ENCODE data around the gene NQO2. TPM values are rescaled to one million over a fixed set of nuclear protein-coding genes. Genes with fewer than 3 reads are reported as not detected.

Gene NQO2, protein sequence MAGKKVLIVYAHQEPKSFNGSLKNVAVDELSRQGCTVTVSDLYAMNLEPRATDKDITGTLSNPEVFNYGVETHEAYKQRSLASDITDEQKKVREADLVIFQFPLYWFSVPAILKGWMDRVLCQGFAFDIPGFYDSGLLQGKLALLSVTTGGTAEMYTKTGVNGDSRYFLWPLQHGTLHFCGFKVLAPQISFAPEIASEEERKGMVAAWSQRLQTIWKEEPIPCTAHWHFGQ
- total RNA-seq (10 to 100 TPM; 16.2 to 41.1 (median 26.8) TPM), polyA plus RNA-seq (10 to 100 TPM; 31.6 to 48.4 TPM)
- long read RNA-seq, donor 1, full-length matches to known transcripts: 40 of 79 reads
- long read RNA-seq, donor 1, partial matches to known transcripts: 10 of 79 reads
- long read RNA-seq, donor 1, other reads (novel, unspliced or antisense): 29 of 79 reads
- long read RNA-seq, donor 2, full-length matches to known transcripts: 4 of 4 reads
- long read RNA-seq, donor 2, partial matches to known transcripts: 0 of 4 reads
- long read RNA-seq, donor 2, other reads (novel, unspliced or antisense): 0 of 4 reads
- long read RNA-seq, donor 3, full-length matches to known transcripts: 34 of 46 reads
- long read RNA-seq, donor 3, partial matches to known transcripts: 0 of 46 reads
- long read RNA-seq, donor 3, other reads (novel, unspliced or antisense): 12 of 46 reads

DNA sequence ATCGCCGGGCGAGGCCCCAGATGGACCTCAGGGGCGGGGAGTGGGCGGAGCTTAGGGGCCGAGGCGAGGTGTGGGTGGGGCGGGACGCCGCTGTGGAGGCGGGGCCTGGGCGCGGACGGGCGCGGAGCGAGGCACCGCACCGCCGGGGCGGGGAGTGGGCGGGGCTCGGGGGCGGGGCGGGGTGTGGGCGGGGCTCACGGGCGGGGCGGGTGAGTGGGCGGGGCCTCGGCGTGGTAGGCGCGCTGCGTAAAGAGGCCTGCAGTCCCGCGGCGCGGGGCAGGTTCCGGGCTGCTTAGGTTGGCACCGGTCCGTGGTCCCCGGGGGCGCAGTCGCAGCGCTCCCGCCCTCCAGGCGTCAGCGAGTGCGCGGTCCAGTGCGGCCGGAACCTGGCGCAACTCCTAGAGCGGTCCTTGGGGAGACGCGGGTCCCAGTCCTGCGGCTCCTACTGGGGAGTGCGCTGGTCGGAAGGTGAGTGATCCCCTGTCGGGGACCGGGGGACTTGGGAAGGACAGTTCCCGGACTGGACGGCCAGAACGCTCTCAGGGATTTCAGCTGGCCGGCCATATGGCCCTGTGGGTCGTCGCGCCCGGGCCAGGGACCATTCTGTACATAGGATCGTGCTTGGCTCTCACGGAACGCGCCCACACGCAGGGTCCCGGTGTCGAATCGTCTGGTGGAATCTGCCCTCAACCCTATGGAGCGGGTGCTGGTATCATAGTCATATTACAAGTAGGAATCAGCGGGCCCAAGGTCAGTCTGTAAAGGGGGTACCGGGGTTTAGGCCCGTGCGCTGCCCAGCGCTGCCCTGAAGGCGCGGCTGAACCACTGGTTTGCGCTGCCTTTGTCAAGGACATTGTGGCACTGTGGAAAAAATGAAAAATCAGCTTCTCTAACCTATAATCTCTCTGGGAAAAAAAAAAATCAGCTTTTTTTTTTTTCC is at the start of gene NQO2:
TSS of gene NQO2 (plus strand) at position 277 of the 940 bp plus-strand sequence. CDS start 6,659 bp downstream, outside the sequence.
- TF ChIP-seq, protein P1, sequence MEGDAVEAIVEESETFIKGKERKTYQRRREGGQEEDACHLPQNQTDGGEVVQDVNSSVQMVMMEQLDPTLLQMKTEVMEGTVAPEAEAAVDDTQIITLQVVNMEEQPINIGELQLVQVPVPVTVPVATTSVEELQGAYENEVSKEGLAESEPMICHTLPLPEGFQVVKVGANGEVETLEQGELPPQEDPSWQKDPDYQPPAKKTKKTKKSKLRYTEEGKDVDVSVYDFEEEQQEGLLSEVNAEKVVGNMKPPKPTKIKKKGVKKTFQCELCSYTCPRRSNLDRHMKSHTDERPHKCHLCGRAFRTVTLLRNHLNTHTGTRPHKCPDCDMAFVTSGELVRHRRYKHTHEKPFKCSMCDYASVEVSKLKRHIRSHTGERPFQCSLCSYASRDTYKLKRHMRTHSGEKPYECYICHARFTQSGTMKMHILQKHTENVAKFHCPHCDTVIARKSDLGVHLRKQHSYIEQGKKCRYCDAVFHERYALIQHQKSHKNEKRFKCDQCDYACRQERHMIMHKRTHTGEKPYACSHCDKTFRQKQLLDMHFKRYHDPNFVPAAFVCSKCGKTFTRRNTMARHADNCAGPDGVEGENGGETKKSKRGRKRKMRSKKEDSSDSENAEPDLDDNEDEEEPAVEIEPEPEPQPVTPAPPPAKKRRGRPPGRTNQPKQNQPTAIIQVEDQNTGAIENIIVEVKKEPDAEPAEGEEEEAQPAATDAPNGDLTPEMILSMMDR (IDR thresholded peaks at IDR 0.05): peak in 1 of 3 donors; percentile 24
- TF ChIP-seq POLR2A (IDR thresholded peaks at IDR 0.05) (peak; percentile 86), EP300 (IDR thresholded peaks at IDR 0.05) (no peak)
- H3K9me3 ChIP-seq: no peaks in the 10 kb centered on the region
- peak within 1 kb of the TSS; percentile 51 to 68 for H3K27ac ChIP-seq
- peak within 1 kb of the TSS; percentile 86 for H3K4me3 ChIP-seq
- 1% methylated on average over 52 to 87 of the region's 87 CpGs for WGBS, 3 donors
- no peaks in the 10 kb centered on the region for H3K27me3 ChIP-seq
- DNase-seq: peak; percentile 94 to 98 (median 97)
- intact Hi-C loops (cut with DNase I): loop anchor here (2.0 to 5.0 kb wide), 3 partner anchors 47 to 57 kb away; no protein-coding TSS in a partner anchor
- H3K36me3 ChIP-seq: no peaks in the 10 kb centered on the region
- peaks cover 2% of the 10 kb centered on the region for H3K4me1 ChIP-seq (ENCODE audit: insufficient read depth)

DNA sequence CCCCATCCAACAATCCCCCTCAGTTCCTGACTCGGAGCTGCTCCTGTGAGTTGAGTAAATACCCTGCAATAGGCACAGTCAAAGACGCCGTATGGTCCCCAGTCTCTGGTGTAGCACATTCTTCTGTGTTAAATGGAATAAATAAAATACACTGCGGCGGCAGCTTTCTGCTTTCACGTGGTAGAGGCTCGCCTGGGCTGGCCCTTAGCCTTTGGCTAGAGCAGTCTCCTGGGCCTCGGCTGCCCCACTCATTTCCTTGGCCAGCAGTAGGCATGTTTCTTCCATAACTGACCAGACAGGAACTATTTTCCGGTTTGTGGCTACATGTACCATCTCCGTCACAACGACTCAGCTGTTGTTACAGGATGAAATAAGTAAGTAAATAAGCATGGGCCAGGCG is 49.0 kb upstream of the NQO2 start:
- no peak for TF ChIP-seq EP300 (IDR thresholded peaks at IDR 0.05)
- TF ChIP-seq POLR2A (IDR thresholded peaks at IDR 0.05): no peak
- TF ChIP-seq, protein P1 (IDR thresholded peaks at IDR 0.05): no peak
- peaks cover 1% of the 10 kb centered on the region for H3K4me1 ChIP-seq (ENCODE audit: insufficient read depth)
- no peaks in the 10 kb centered on the region for H3K27me3 ChIP-seq
- H3K4me3 ChIP-seq: no peak overlapping the region
- H3K27ac ChIP-seq: no peak overlapping the region
- intact Hi-C loops (cut with DNase I): loop anchor here in 1 of 4 donors (5.0 kb wide), 1 partner anchor 37 kb away; no protein-coding TSS in a partner anchor
- H3K9me3 ChIP-seq: no peaks in the 10 kb centered on the region
- H3K36me3 ChIP-seq: no peaks in the 10 kb centered on the region
- WGBS, 3 donors: 82 to 90% (median 84%) methylated on average over 12 of the region's 12 CpGs
- DNase-seq: no peak

DNA sequence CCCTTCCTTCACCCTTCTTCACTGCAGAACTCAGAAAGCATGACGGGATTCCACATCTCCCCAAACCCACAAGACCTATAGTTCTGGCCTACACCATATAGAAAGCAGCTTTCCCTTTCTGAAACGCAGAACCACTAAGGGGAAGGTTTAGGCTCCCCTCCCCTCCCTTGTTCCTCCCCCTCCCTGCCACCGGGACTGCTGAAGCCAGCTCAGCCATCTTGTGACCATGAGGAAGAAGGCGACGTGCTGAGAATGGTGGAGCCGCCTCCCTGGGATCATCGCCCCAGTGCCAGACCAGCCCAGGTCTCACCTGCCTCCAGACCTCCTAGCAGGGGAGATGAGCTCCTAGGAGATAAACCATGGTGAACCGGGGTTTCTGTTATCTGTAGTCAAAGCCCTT is 48.0 kb upstream of the NQO2 start:
- Histone ChIP-seq H3K27ac (no peak overlapping the region), H3K27me3 (no peaks in the 10 kb centered on the region), H3K4me1 (ENCODE audit: insufficient read depth) (peaks cover 1% of the 10 kb centered on the region), H3K4me3 (no peak overlapping the region), H3K36me3 (no peaks in the 10 kb centered on the region), H3K9me3 (no peaks in the 10 kb centered on the region)
- DNase-seq: no peak
- 83 to 89% (median 84%) methylated on average over 8 of the region's 8 CpGs for WGBS, 3 donors
- intact Hi-C loops (cut with DNase I): loop anchor here in 3 of 4 donors (1.0 to 5.0 kb wide), 3 partner anchors 36 to 38 kb away; no protein-coding TSS in a partner anchor
- TF ChIP-seq, protein P1 (IDR thresholded peaks at IDR 0.05): no peak

All from ovary (tissue), 10 donors.